HL-60 (cell line): ENCODE results near the gene EPB41.

Experiments
- DNase-seq, 2 experiments: peaks; one replicate each; pipeline ENCODE4 v3.0.0-alpha.2; 2010 to 2020; ENCODE audit warnings: low read depth in 1 of 2, low spot score in 1 of 2
- H3K27ac ChIP-seq: fragments of 250-450 bp; sonication (Bioruptor Pico); replicated peaks from 2 replicates; pipeline ENCODE4 v1.5.1; 2020; ENCODE audit warnings: mild to moderate bottlenecking, moderate library complexity
- H3K27me3 ChIP-seq: fragments of 250-450 bp; sonication (Bioruptor Pico); 2 replicates; pipeline ENCODE4 v1.5.1; 2021; ENCODE audit warnings: mild to moderate bottlenecking, moderate library complexity; ENCODE audit not compliant: insufficient read depth, poor library complexity, severe bottlenecking
- H3K4me3 ChIP-seq: replicated peaks from 2 replicates; pipeline ENCODE4 v1.5.1; 2011; ENCODE audit warnings: mild to moderate bottlenecking, control low read depth, low read length; ENCODE audit not compliant: insufficient read depth
- GABPA ChIP-seq: IDR thresholded peaks from 2 replicates; pipeline ENCODE4 v1.6.1; 2012; ENCODE audit warnings: low read depth
- POLR2AphosphoS5 ChIP-seq: IDR thresholded peaks from 2 replicates; pipeline ENCODE4 v1.6.1; 2012; ENCODE audit warnings: low read depth
- REST ChIP-seq: IDR thresholded peaks from 2 replicates; pipeline ENCODE4 v1.6.1; 2012; ENCODE audit warnings: low read depth; ENCODE audit not compliant: insufficient replicate concordance
- SPI1 ChIP-seq: IDR thresholded peaks from 2 replicates; pipeline ENCODE4 v1.6.1; 2012; ENCODE audit warnings: low read depth, mild to moderate bottlenecking, borderline replicate concordance
- TF ChIP-seq, protein P1 (sequence below): IDR thresholded peaks from one replicate; pipeline ENCODE4 v1.5.1; 2011; ENCODE audit warnings: low read length, control low read depth, inconsistent platforms; ENCODE audit not compliant: insufficient read depth

EPB41 gene

DNA sequence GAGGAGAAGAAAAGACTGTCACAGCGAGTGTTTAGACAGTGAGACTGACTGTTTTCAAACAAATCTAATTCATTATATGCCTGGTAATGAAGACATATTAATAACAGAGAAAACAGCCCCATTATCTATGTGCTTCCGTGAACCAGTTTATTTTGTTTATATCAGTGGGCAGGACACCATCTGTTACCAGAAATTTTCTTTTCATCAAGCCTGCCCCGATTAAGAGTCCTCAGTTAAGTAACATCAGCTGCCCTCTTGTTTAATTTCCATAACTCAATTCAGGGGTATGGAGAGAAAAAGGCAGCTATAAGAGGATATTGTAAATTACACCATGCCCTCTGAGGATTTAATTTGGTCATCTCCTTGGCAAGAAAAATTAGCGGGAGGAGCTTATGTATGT, 115.3 kb downstream of the EPB41 start:
- TF ChIP-seq REST = no peak
- TF ChIP-seq, protein P1, sequence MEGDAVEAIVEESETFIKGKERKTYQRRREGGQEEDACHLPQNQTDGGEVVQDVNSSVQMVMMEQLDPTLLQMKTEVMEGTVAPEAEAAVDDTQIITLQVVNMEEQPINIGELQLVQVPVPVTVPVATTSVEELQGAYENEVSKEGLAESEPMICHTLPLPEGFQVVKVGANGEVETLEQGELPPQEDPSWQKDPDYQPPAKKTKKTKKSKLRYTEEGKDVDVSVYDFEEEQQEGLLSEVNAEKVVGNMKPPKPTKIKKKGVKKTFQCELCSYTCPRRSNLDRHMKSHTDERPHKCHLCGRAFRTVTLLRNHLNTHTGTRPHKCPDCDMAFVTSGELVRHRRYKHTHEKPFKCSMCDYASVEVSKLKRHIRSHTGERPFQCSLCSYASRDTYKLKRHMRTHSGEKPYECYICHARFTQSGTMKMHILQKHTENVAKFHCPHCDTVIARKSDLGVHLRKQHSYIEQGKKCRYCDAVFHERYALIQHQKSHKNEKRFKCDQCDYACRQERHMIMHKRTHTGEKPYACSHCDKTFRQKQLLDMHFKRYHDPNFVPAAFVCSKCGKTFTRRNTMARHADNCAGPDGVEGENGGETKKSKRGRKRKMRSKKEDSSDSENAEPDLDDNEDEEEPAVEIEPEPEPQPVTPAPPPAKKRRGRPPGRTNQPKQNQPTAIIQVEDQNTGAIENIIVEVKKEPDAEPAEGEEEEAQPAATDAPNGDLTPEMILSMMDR = no peak
- TF ChIP-seq GABPA = no peak
- TF ChIP-seq SPI1 = no peak
- no peak for TF ChIP-seq POLR2AphosphoS5
- Histone ChIP-seq H3K4me3 (no peak overlapping the region), H3K27ac (no peak overlapping the region), H3K27me3 (no peaks in the 10 kb centered on the region)
- no peak for DNase-seq

- no peak overlapping the region for H3K4me3 ChIP-seq
- H3K27ac ChIP-seq = no peak overlapping the region
- DNase-seq = no peak
These were observed 118.5 kb downstream of the EPB41 start for GRCh38 chr1:29032841-29033240.

GRCh38 chr1:29033829-29034466, 119.6 kb downstream of the EPB41 start:
- Histone ChIP-seq H3K27me3 (no peaks in the 10 kb centered on the region), H3K27ac (no peak overlapping the region), H3K4me3 (no peak overlapping the region)
- peak in 1 of 2 experiments; percentile 3 for DNase-seq
- TF ChIP-seq, protein P1 = peak; percentile 26
- TF ChIP-seq GABPA = no peak

More at GRCh38 chr1:29032841-29033240, 118.5 kb downstream of the EPB41 start:
- no peak for TF ChIP-seq REST
- no peak for TF ChIP-seq GABPA
- TF ChIP-seq POLR2AphosphoS5 = no peak
- no peak for TF ChIP-seq SPI1
- TF ChIP-seq, protein P1 = no peak
- no peaks in the 10 kb centered on the region for H3K27me3 ChIP-seq
